ENCODE measurements around the gene LDB3. TPM values are rescaled to one million over a fixed set of nuclear protein-coding genes. Genes with fewer than 3 reads are reported as not detected.

LDB3 gene
- total and polyA plus RNA-seq, 2 of the 8 experiments (the other 6 are each of a cell fraction or from before 2014, with no cell fraction given) = 0.20 to 0.43 TPM

DNA sequence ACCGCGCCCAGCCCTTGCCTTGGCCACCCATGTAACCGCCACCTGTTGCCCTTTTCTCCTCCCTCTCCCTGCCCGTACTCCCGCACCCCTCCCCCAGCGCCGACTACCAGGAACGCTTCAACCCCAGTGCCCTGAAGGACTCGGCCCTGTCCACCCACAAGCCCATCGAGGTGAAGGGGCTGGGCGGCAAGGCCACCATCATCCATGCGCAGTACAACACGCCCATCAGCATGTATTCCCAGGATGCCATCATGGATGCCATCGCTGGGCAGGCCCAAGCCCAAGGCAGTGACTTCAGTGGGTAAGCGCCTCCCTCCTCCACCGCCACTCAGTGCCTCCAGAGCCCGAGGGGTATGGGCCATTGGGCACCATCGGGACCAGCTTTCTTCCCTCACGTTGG is 18.7 kb downstream of the LDB3 start:
- CTCF ChIA-PET (ENCODE audit: partially characterized antibody) = interaction anchor here (0.5 to 7.6 kb wide), 16 partner anchors 11 to 281 kb away, joined by 3 to 105 read pairs (median 7); partner anchors contain the start of genes ADIRF and LDB3
- H2BK12ac ChIP-seq (ENCODE audit: low read depth, low read length) = peak overlapping the region; percentile 60; the same call in 1 of the 2 replicates
- POLR2A ChIA-PET (ENCODE audit: partially characterized antibody) = no interaction called here
- H3K4me2 ChIP-seq (ENCODE audit: insufficient read depth in 1 of 2, low read depth in 2 of 2, low read length in 2 of 2) = no peak overlapping the region
- no peak overlapping the region for H4K5ac ChIP-seq (ENCODE audit: insufficient read length, low read depth, low read length)
- WGBS, 2 experiments (ENCODE audit: extremely low coverage in 1 of 2, insufficient coverage in 1 of 2, insufficient read length in 1 of 2, insufficient replicate concordance in 2 of 2, low coverage in 1 of 2, low lambda C conversion rate in 2 of 2, missing lambda C conversion rate in 1 of 2) = 93% methylated on average over 19 of the region's 19 CpGs; no CpG with 5 or more reads in 1 of the 2 experiments
- no peaks in the 10 kb centered on the region for H3K9me3 ChIP-seq (ENCODE audit: insufficient read depth in 2 of 2, low read depth in 1 of 2, low read length in 1 of 2)
- H4K8ac ChIP-seq (ENCODE audit: extremely low read depth, insufficient read depth, low read length) = peak overlapping the region; percentile 64; the same call in 1 of the 2 replicates
- no peak overlapping the region for H3K14ac ChIP-seq (ENCODE audit: insufficient read length)
- H3K27ac ChIP-seq (ENCODE audit: low read depth, low read length) = no peak overlapping the region
- DNase-seq (ENCODE audit: low read depth in 1 of 2, low spot score in 2 of 2) = no peak
- H3K18ac ChIP-seq (ENCODE audit: extremely low read depth, low read length) = no peak overlapping the region
- H3K27me3 ChIP-seq (replicated peaks in 1 of 4; ENCODE audit: control insufficient read depth in 3 of 4, extremely low read depth in 1 of 4, insufficient read depth in 3 of 4, low read length in 3 of 4) = no peaks in the 10 kb centered on the region
- peaks cover 3 to 20% (median 9%) of the 10 kb centered on the region in 4 experiments; a peak in 6 of 7 replicates for H3K4me1 ChIP-seq (replicated peaks in 1 of 4; ENCODE audit: control insufficient read depth in 3 of 4, insufficient read depth in 4 of 4, low read length in 3 of 4)
- H3K4me3 ChIP-seq (ENCODE audit: extremely low read depth in 1 of 4, insufficient read depth in 2 of 4, low read depth in 3 of 4, low read length in 4 of 4) = no peak overlapping the region
- no peak overlapping the region for H2BK120ac ChIP-seq (replicated peaks; ENCODE audit: low read depth, low read length)
- H2BK20ac ChIP-seq (ENCODE audit: low read length) = peak overlapping the region; percentile 64; the same call in 1 of the 2 replicates
- H2AK5ac ChIP-seq (ENCODE audit: low read depth, low read length) = no peak overlapping the region
- peak overlapping the region; percentile 44 for H4K91ac ChIP-seq (replicated peaks; ENCODE audit: insufficient read length, low read length)
- H3K23me2 ChIP-seq (ENCODE audit: low read depth, low read length) = no peaks in the 10 kb centered on the region; the same call in 1 of the 2 replicates
- no peak for TF ChIP-seq JUN (IDR thresholded peaks at IDR 0.05; ENCODE audit: low read depth, low read length)
- TF ChIP-seq RNF2 (IDR thresholded peaks at IDR 0.05; ENCODE audit: borderline replicate concordance, low read depth, low read length, missing control alignments, poor library complexity, severe bottlenecking) = no peak
- no peaks in the 10 kb centered on the region for H4K20me1 ChIP-seq (replicated peaks in 1 of 2; ENCODE audit: control insufficient read depth in 1 of 2, insufficient read depth in 2 of 2, low read length in 2 of 2)
- no peak overlapping the region for H3K9ac ChIP-seq (replicated peaks in 1 of 4; ENCODE audit: extremely low read depth in 1 of 4, low read depth in 3 of 4, low read length in 3 of 4)
- no peak overlapping the region for H2AFZ ChIP-seq (ENCODE audit: low read length)
- 0 out of 2 replicates have a peak overlapping the region, but pooled peaks have one; percentile 22 for H2BK15ac ChIP-seq (ENCODE audit: low read length)
- H3K79me1 ChIP-seq (ENCODE audit: low read depth, low read length) = no peaks in the 10 kb centered on the region
- H3K79me2 ChIP-seq (ENCODE audit: control insufficient read depth in 1 of 2, insufficient read depth in 2 of 2, low read length in 2 of 2) = no peaks in the 10 kb centered on the region
- H3K56ac ChIP-seq (replicated peaks; ENCODE audit: insufficient read length, low read depth, low read length) = no peak overlapping the region
- H2BK5ac ChIP-seq (ENCODE audit: low read depth, low read length) = peak overlapping the region; percentile 52; the same call in 1 of the 2 replicates
- no peaks in the 10 kb centered on the region for H3K36me3 ChIP-seq (ENCODE audit: control insufficient read depth in 2 of 4, insufficient read depth in 4 of 4, low read length in 3 of 4)
- no peak for FAIRE-seq
- no peak overlapping the region for H3K4ac ChIP-seq (replicated peaks; ENCODE audit: insufficient read length, low read depth, low read length)
- H3K23ac ChIP-seq (ENCODE audit: insufficient read length) = no peak overlapping the region

All from H1 (cell line).